ENCODE data around the gene DENND4A.

DENND4A gene

DNA sequence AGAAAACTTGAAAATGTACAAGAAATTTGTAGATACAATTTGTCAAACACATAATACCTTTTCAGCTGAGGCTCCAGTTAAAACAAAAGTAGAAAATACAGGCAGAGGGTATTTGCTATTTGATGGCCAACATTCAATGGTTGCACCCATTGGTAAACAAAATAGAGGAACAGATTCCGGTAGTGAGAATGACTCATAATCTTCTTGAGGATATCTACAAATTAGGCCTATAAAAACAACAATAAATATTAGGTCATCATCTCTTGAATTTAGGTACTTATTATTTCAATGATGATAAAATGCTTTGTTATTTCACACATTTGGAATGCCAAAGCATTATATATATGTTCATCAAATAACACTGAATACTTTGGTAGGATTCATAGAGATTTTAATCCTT, 53.4 kb downstream of the DENND4A start (continued):
- TF ChIP-seq KLF8 (tag by site-specific recombination; IDR thresholded peaks at IDR 0.05) (no peak), ZNF202 (tag by site-specific recombination; IDR thresholded peaks at IDR 0.05; ENCODE audit: borderline replicate concordance) (no peak), ZNF114 (tag by site-specific recombination; IDR thresholded peaks at IDR 0.05) (no peak), ZNF571 (tag by site-specific recombination; IDR thresholded peaks at IDR 0.05) (no peak), ZNF311 (tag by site-specific recombination; IDR thresholded peaks at IDR 0.05; ENCODE audit: borderline replicate concordance) (no peak), ZBTB8A (tag by site-specific recombination; IDR thresholded peaks at IDR 0.05) (no peak), SP3 (tag by site-specific recombination; IDR thresholded peaks at IDR 0.05) (0 out of 2 replicates have a peak, but pooled peaks have one; percentile 19), ZFP41 (tag by site-specific recombination; IDR thresholded peaks at IDR 0.05; ENCODE audit: borderline replicate concordance) (no peak), ZNF274 (IDR thresholded peaks at IDR 0.05; ENCODE audit: low read length) (no peak), ZNF274 (tag by site-specific recombination; IDR thresholded peaks at IDR 0.05; ENCODE audit: borderline replicate concordance) (no peak), ZNF19 (tag by site-specific recombination; IDR thresholded peaks at IDR 0.05; ENCODE audit: low read depth) (no peak), ATF2 (tag by site-specific recombination; IDR thresholded peaks at IDR 0.05; ENCODE audit: low read depth) (peak; percentile 56; the same call in 1 of the 2 replicates), ZNF549 (tag by site-specific recombination; IDR thresholded peaks at IDR 0.05) (no peak), ZNF830 (tag by site-specific recombination; IDR thresholded peaks at IDR 0.05; ENCODE audit: low read depth) (no peak), ZEB2 (tag by site-specific recombination; IDR thresholded peaks at IDR 0.05) (peak; percentile 36; the same call in 1 of the 2 replicates), ZNF654 (tag by site-specific recombination; IDR thresholded peaks at IDR 0.05; ENCODE audit: low read depth) (no peak), ZNF658 (tag by site-specific recombination; IDR thresholded peaks at IDR 0.05) (no peak), HOXA7 (CRISPR knock-in tag; IDR thresholded peaks at IDR 0.05; ENCODE audit: borderline replicate concordance) (no peak), ZNF140 (tag by site-specific recombination; IDR thresholded peaks at IDR 0.05) (no peak), TRIM28 (IDR thresholded peaks at IDR 0.05; ENCODE audit: borderline replicate concordance, low read length) (no peak), OSR2 (tag by site-specific recombination; IDR thresholded peaks at IDR 0.05) (0 out of 2 replicates have a peak, but pooled peaks have one; percentile 8), ZSCAN30 (tag by site-specific recombination; IDR thresholded peaks at IDR 0.05) (no peak)
- TF ChIP-seq, protein P1, sequence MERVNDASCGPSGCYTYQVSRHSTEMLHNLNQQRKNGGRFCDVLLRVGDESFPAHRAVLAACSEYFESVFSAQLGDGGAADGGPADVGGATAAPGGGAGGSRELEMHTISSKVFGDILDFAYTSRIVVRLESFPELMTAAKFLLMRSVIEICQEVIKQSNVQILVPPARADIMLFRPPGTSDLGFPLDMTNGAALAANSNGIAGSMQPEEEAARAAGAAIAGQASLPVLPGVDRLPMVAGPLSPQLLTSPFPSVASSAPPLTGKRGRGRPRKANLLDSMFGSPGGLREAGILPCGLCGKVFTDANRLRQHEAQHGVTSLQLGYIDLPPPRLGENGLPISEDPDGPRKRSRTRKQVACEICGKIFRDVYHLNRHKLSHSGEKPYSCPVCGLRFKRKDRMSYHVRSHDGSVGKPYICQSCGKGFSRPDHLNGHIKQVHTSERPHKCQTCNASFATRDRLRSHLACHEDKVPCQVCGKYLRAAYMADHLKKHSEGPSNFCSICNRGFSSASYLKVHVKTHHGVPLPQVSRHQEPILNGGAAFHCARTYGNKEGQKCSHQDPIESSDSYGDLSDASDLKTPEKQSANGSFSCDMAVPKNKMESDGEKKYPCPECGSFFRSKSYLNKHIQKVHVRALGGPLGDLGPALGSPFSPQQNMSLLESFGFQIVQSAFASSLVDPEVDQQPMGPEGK (tag by site-specific recombination; IDR thresholded peaks at IDR 0.05): no peak
- TF ChIP-seq, protein P2, sequence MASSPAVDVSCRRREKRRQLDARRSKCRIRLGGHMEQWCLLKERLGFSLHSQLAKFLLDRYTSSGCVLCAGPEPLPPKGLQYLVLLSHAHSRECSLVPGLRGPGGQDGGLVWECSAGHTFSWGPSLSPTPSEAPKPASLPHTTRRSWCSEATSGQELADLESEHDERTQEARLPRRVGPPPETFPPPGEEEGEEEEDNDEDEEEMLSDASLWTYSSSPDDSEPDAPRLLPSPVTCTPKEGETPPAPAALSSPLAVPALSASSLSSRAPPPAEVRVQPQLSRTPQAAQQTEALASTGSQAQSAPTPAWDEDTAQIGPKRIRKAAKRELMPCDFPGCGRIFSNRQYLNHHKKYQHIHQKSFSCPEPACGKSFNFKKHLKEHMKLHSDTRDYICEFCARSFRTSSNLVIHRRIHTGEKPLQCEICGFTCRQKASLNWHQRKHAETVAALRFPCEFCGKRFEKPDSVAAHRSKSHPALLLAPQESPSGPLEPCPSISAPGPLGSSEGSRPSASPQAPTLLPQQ (tag by site-specific recombination; IDR thresholded peaks at IDR 0.05): 0 out of 2 replicates have a peak, but pooled peaks have one; percentile 17
- TF ChIP-seq, protein P3, sequence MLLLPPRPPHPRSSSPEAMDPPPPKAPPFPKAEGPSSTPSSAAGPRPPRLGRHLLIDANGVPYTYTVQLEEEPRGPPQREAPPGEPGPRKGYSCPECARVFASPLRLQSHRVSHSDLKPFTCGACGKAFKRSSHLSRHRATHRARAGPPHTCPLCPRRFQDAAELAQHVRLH (tag by site-specific recombination; IDR thresholded peaks at IDR 0.05): no peak
- TF ChIP-seq, protein P4, sequence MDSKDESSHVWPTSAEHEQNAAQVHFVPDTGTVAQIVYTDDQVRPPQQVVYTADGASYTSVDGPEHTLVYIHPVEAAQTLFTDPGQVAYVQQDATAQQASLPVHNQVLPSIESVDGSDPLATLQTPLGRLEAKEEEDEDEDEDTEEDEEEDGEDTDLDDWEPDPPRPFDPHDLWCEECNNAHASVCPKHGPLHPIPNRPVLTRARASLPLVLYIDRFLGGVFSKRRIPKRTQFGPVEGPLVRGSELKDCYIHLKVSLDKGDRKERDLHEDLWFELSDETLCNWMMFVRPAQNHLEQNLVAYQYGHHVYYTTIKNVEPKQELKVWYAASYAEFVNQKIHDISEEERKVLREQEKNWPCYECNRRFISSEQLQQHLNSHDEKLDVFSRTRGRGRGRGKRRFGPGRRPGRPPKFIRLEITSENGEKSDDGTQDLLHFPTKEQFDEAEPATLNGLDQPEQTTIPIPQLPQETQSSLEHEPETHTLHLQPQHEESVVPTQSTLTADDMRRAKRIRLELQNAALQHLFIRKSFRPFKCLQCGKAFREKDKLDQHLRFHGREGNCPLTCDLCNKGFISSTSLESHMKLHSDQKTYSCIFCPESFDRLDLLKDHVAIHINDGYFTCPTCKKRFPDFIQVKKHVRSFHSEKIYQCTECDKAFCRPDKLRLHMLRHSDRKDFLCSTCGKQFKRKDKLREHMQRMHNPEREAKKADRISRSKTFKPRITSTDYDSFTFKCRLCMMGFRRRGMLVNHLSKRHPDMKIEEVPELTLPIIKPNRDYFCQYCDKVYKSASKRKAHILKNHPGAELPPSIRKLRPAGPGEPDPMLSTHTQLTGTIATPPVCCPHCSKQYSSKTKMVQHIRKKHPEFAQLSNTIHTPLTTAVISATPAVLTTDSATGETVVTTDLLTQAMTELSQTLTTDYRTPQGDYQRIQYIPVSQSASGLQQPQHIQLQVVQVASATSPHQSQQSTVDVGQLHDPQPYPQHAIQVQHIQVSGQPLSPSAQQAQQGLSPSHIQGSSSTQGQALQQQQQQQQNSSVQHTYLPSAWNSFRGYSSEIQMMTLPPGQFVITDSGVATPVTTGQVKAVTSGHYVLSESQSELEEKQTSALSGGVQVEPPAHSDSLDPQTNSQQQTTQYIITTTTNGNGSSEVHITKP (tag by site-specific recombination; IDR thresholded peaks at IDR 0.05): peak; percentile 66
- TF ChIP-seq, protein P5, sequence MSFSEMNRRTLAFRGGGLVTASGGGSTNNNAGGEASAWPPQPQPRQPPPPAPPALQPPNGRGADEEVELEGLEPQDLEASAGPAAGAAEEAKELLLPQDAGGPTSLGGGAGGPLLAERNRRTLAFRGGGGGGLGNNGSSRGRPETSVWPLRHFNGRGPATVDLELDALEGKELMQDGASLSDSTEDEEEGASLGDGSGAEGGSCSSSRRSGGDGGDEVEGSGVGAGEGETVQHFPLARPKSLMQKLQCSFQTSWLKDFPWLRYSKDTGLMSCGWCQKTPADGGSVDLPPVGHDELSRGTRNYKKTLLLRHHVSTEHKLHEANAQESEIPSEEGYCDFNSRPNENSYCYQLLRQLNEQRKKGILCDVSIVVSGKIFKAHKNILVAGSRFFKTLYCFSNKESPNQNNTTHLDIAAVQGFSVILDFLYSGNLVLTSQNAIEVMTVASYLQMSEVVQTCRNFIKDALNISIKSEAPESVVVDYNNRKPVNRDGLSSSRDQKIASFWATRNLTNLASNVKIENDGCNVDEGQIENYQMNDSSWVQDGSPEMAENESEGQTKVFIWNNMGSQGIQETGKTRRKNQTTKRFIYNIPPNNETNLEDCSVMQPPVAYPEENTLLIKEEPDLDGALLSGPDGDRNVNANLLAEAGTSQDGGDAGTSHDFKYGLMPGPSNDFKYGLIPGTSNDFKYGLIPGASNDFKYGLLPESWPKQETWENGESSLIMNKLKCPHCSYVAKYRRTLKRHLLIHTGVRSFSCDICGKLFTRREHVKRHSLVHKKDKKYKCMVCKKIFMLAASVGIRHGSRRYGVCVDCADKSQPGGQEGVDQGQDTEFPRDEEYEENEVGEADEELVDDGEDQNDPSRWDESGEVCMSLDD (tag by site-specific recombination; IDR thresholded peaks at IDR 0.05): no peak
- TF ChIP-seq, protein P6, sequence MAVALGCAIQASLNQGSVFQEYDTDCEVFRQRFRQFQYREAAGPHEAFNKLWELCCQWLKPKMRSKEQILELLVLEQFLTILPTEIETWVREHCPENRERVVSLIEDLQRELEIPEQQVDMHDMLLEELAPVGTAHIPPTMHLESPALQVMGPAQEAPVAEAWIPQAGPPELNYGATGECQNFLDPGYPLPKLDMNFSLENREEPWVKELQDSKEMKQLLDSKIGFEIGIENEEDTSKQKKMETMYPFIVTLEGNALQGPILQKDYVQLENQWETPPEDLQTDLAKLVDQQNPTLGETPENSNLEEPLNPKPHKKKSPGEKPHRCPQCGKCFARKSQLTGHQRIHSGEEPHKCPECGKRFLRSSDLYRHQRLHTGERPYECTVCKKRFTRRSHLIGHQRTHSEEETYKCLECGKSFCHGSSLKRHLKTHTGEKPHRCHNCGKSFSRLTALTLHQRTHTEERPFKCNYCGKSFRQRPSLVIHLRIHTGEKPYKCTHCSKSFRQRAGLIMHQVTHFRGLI (tag by site-specific recombination; IDR thresholded peaks at IDR 0.05): no peak

Measured in HEK293 (cell line).